HepG2 (cell line): ENCODE results near the gene ABHD4. TPM values are rescaled to one million over a fixed set of nuclear protein-coding genes. Genes with fewer than 3 reads are reported as not detected.

Source experiments
- CSRNP1 ChIP-seq: sonication (generic); formaldehyde crosslinking; IDR thresholded peaks from 2 replicates; pipeline ENCODE4 v1.8.1; 2023; ENCODE audit warnings: mild to moderate bottlenecking, missing genetic modification reagents
- EZH2 ChIP-seq: conservative IDR thresholded peaks from 2 replicates; pipeline ENCODE4 v1.6.1; 2012; ENCODE audit warnings: mild to moderate bottlenecking, low read depth, low read length, moderate library complexity
- FOXA1 ChIP-seq, 2 experiments: fragments of 450-650 bp in 1 of 2; sonication (generic) in 1 of 2; formaldehyde crosslinking in 1 of 2; IDR thresholded peaks; 2 replicates each; pipeline versions ENCODE4 v1.4.0 to v1.6.1; 2016 to 2020; ENCODE audit warnings: missing genetic modification reagents in 1 of 2
- FOXK1 ChIP-seq: sonication (generic); formaldehyde crosslinking; IDR thresholded peaks from 2 replicates; pipeline ENCODE4 v1.4.0; 2020; ENCODE audit warnings: low read depth, missing genetic modification reagents, borderline replicate concordance
- GABPB1 ChIP-seq: IDR thresholded peaks from 2 replicates; pipeline ENCODE4 v1.6.1; 2016; ENCODE audit warnings: mild to moderate bottlenecking, missing genetic modification reagents, moderate library complexity, missing compliant biosample characterization
- GRHL1 ChIP-seq: sonication (generic); formaldehyde crosslinking; conservative IDR thresholded peaks from 2 replicates; pipeline ENCODE4 v1.8.0; 2022; ENCODE audit warnings: missing genetic modification reagents
- HHEX ChIP-seq: IDR thresholded peaks from 2 replicates; pipeline ENCODE4 v1.6.1; 2016; ENCODE audit warnings: control low read depth
- JUN ChIP-seq: sonication (generic); formaldehyde crosslinking; IDR thresholded peaks from 2 replicates; pipeline ENCODE4 v1.4.0; 2020; ENCODE audit warnings: mild to moderate bottlenecking, missing genetic modification reagents
- KDM1A ChIP-seq: IDR thresholded peaks from 2 replicates; pipeline ENCODE4 v1.6.1; 2016; ENCODE audit warnings: missing compliant biosample characterization
- KDM4B ChIP-seq: sonication (generic); formaldehyde crosslinking; IDR thresholded peaks from 2 replicates; pipeline ENCODE4 v1.4.0; 2020; ENCODE audit warnings: missing genetic modification reagents
- KLF11 ChIP-seq: IDR thresholded peaks from 2 replicates; pipeline ENCODE4 v1.6.1; 2016; ENCODE audit warnings: missing compliant biosample characterization
- NR2F1 ChIP-seq, 2 experiments: fragments of 450-650 bp in 1 of 2; formaldehyde crosslinking in 1 of 2; IDR thresholded peaks; 2 replicates each; pipeline versions ENCODE4 v1.5.0 to v1.6.1; 2016 to 2020; ENCODE audit warnings: mild to moderate bottlenecking in 1 of 2, missing compliant biosample characterization in 1 of 2, missing genetic modification reagents in 1 of 2, moderate library complexity in 1 of 2
- NR3C1 ChIP-seq: sonication (generic); formaldehyde crosslinking; IDR thresholded peaks from 2 replicates; pipeline ENCODE4 v1.4.0; 2020; ENCODE audit warnings: missing genetic modification reagents
- RELA ChIP-seq: sonication (generic); formaldehyde crosslinking; IDR thresholded peaks from 2 replicates; pipeline ENCODE4 v1.4.0; 2020; ENCODE audit warnings: missing genetic modification reagents
- RFX3 ChIP-seq: IDR thresholded peaks from 2 replicates; pipeline ENCODE4 v1.6.1; 2016; ENCODE audit warnings: missing biosample characterization, missing genetic modification reagents
- TEAD3 ChIP-seq: optimal IDR thresholded peaks from 2 replicates; pipeline ENCODE3; 2016; ENCODE audit warnings: borderline replicate concordance
- ZBTB26 ChIP-seq: IDR thresholded peaks from 2 replicates; pipeline ENCODE4 v1.6.1; 2016; ENCODE audit warnings: missing compliant biosample characterization, missing genetic modification reagents, borderline replicate concordance
- ZBTB37 ChIP-seq: sonication (generic); formaldehyde crosslinking; IDR thresholded peaks from 2 replicates; pipeline ENCODE4 v1.4.0; 2020; ENCODE audit warnings: mild to moderate bottlenecking, missing genetic modification reagents
- ZNF160 ChIP-seq: sonication (generic); formaldehyde crosslinking; IDR thresholded peaks from 2 replicates; pipeline ENCODE4 v1.8.0; 2022; ENCODE audit warnings: mild to moderate bottlenecking, inconsistent platforms, missing genetic modification reagents
- ZNF232 ChIP-seq: sonication (generic); formaldehyde crosslinking; IDR thresholded peaks from 2 replicates; pipeline ENCODE4 v1.4.0; 2020; ENCODE audit warnings: missing genetic modification reagents, borderline replicate concordance
- ZNF264 ChIP-seq: sonication (generic); formaldehyde crosslinking; IDR thresholded peaks from 2 replicates; pipeline ENCODE4 v1.4.0; 2020; ENCODE audit warnings: missing genetic modification reagents
- ZNF382 ChIP-seq: sonication (generic); formaldehyde crosslinking; IDR thresholded peaks from 2 replicates; pipeline ENCODE4 v1.5.0; 2020; ENCODE audit warnings: missing genetic modification reagents, mild to moderate bottlenecking, borderline replicate concordance
- ZNF383 ChIP-seq: sonication (generic); formaldehyde crosslinking; IDR thresholded peaks from 2 replicates; pipeline ENCODE4 v1.4.0; 2020; ENCODE audit warnings: missing genetic modification reagents, mild to moderate bottlenecking, borderline replicate concordance
- ZNF678 ChIP-seq: sonication (generic); formaldehyde crosslinking; IDR thresholded peaks from 2 replicates; pipeline ENCODE4 v1.4.0; 2020; ENCODE audit warnings: mild to moderate bottlenecking, missing genetic modification reagents
- ZNF780A ChIP-seq: sonication (generic); formaldehyde crosslinking; IDR thresholded peaks from 2 replicates; pipeline ENCODE4 v1.8.0; 2022; ENCODE audit warnings: mild to moderate bottlenecking, missing genetic modification reagents, moderate library complexity
- polyA plus RNA-seq, 8 experiments: library from polyadenylated mRNA; depleted of rRNA in 3 of 8; stranded (reverse) in 7 of 8; unstranded in 1 of 8; fragments of >200 nt; fragmentation: Illumina TruSeq in 4 of 8; extraction: Trizol in 4 of 8; gene quantifications; 2 replicates each; pipeline versions ENCODE4 v1.2.1 to v1.2.3, GENCODE V29; 2011 to 2016; ENCODE audit warnings: low read depth in 4 of 8, missing spikeins in 1 of 8, mixed read lengths in 1 of 8; ENCODE audit not compliant: insufficient read depth in 1 of 8
- total RNA-seq, 5 experiments: library from RNA; depleted of rRNA; stranded (reverse); fragments of >200 nt; fragmentation: Illumina TruSeq; extraction: Trizol; gene quantifications; 2 replicates each; pipeline ENCODE4 v1.2.3, GENCODE V29; 2016; ENCODE audit warnings: low read depth in 1 of 5

The ABHD4 gene
- total and polyA plus RNA-seq, 2 of the 13 experiments (the other 11 are each of a cell fraction or from before 2014, with no cell fraction given), result 16.1 to 47.5 TPM

- TF ChIP-seq NR3C1 (peak; percentile 67; the same call in 1 of the 2 replicates), RFX3 (CRISPR knock-in tag) (peak; percentile 100), GABPB1 (CRISPR knock-in tag) (peak; percentile 97), TEAD3 (CRISPR knock-in tag) (peak; percentile 61), ZBTB37 (CRISPR knock-in tag) (no peak), GRHL1 (no peak), ZNF264 (CRISPR knock-in tag) (no peak), KDM4B (CRISPR knock-in tag) (peak; percentile 53; the same call in 1 of the 2 replicates), KDM1A (CRISPR knock-in tag) (peak; percentile 73), ZBTB26 (CRISPR knock-in tag) (peak; percentile 83), JUN (CRISPR knock-in tag) (peak; percentile 35; the same call in 1 of the 2 replicates), KLF11 (peak; percentile 8; the same call in 1 of the 2 replicates), ZNF780A (CRISPR knock-in tag) (no peak), ZNF383 (CRISPR knock-in tag) (0 out of 2 replicates have a peak, but pooled peaks have one; percentile 82), EZH2 (no peak), ZNF232 (CRISPR knock-in tag) (no peak; the same call in 1 of the 2 replicates), ZNF678 (CRISPR knock-in tag) (peak; percentile 70; the same call in 1 of the 2 replicates), NR2F1 (CRISPR knock-in tag; IDR thresholded peaks at IDR 0.05) (peak in 1 of 2 experiments; percentile 69; a peak in 2 of 4 replicates), FOXK1 (CRISPR knock-in tag) (peak; percentile 87), RELA (CRISPR knock-in tag) (peak; percentile 23; the same call in 1 of the 2 replicates), ZNF382 (CRISPR knock-in tag) (no peak), FOXA1 (IDR thresholded peaks at IDR 0.05) (no peak), FOXA1 (CRISPR knock-in tag; IDR thresholded peaks at IDR 0.05) (peak; percentile 61), HHEX (no peak), ZNF160 (peak; percentile 65; the same call in 1 of the 2 replicates), CSRNP1 (CRISPR knock-in tag) (peak; percentile 62; the same call in 1 of the 2 replicates)
Measured at GRCh38 chr14:22589096-22589839, 8.8 kb upstream of the ABHD4 start, which contains the start of gene DAD1 (continued).
